GM10266 (cell line): ENCODE measurements around the gene ABCG1.

Experiments used
- DNase-seq: peaks from one replicate; pipeline ENCODE4 v3.0.0; 2012; ENCODE audit errors: extremely low spot score
- TF ChIP-seq, protein P1 (sequence below): IDR thresholded peaks from 2 replicates; pipeline ENCODE4 v1.5.1; 2012; ENCODE audit warnings: mild to moderate bottlenecking, low read depth; ENCODE audit not compliant: control insufficient read depth, insufficient read depth; ENCODE audit errors: missing control alignments

ABCG1 gene

GRCh38 chr21:42234464-42235241, 15.7 kb downstream of the ABCG1 start:
- TF ChIP-seq, protein P1, sequence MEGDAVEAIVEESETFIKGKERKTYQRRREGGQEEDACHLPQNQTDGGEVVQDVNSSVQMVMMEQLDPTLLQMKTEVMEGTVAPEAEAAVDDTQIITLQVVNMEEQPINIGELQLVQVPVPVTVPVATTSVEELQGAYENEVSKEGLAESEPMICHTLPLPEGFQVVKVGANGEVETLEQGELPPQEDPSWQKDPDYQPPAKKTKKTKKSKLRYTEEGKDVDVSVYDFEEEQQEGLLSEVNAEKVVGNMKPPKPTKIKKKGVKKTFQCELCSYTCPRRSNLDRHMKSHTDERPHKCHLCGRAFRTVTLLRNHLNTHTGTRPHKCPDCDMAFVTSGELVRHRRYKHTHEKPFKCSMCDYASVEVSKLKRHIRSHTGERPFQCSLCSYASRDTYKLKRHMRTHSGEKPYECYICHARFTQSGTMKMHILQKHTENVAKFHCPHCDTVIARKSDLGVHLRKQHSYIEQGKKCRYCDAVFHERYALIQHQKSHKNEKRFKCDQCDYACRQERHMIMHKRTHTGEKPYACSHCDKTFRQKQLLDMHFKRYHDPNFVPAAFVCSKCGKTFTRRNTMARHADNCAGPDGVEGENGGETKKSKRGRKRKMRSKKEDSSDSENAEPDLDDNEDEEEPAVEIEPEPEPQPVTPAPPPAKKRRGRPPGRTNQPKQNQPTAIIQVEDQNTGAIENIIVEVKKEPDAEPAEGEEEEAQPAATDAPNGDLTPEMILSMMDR = no peak
- peak; percentile 79 for DNase-seq

- no peak for DNase-seq
- TF ChIP-seq, protein P1 = no peak
Measured at GRCh38 chr21:42235593-42235992, 16.7 kb downstream of the ABCG1 start.

DNA sequence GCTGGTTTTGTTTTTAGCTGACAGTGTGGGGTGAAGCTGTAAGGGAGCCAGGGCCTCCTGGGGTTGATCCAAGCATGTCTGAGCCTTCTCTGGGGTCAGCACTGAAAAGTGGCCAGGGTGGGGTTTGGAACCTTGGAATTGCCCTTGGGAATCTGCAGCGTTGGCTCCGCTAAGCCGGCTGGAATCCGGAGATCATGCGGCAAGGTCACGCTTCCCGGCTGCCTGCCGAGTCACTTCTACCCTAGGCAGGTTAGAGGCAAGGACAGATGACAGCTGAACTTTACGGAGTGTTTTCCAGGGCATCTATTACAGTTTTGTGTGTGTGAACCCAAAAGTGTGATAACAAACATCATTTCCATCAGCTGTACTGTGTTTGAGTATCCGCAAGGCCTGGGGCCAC, 17.1 kb downstream of the ABCG1 start:
- DNase-seq = no peak
- TF ChIP-seq, protein P1 = no peak

DNA sequence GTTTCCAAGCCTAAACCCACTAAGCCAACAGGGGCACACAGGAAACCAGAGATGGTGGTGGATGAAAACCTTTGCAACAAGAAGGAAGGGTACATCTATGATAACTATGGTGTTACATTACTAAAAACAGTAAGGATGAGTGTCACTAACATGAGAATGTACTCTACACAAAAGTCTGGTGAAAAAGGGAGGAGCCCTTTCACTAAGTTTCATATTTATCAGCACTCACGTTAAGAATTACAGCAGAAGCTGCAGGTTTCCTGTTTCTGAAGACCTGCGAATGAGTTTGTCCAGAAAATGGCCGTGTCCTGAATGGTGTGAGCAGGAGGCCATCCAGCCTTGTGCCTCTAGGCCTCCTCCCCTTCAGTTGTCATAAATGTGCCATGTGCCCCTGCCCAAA, 17.8 kb downstream of the ABCG1 start:
- TF ChIP-seq, protein P1 = no peak
- DNase-seq = peak; percentile 35

GRCh38 chr21:42237161-42237560, 18.2 kb downstream of the ABCG1 start:
- TF ChIP-seq, protein P1 = no peak
- no peak for DNase-seq

DNA sequence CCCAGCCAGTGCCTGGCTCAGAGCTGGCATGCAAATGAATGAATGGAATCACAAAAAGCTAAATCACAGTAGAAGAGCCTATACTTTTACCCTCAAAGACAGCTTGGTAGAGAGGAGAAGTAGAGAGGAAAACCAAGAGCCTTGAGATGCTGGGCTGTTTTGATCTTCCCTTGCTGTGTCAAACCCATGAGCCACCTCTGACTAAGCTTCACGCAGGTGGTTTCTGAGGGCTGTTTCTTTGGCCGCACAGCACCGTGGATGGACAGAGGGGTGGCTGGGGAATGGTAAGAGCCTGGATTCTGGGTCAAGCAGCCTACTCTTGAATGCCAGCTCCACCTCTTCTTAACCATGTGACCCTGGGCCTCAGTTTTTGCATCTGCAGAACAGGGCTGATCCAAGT, 18.6 kb downstream of the ABCG1 start:
- TF ChIP-seq, protein P1 = no peak
- no peak for DNase-seq

GRCh38 chr21:42238185-42238934, 19.4 kb downstream of the ABCG1 start:
- TF ChIP-seq, protein P1 = no peak
- DNase-seq = no peak
